Measurements from ENCODE around the gene CEP85. TPM values are rescaled to one million over a fixed set of nuclear protein-coding genes. Genes with fewer than 3 reads are reported as not detected.

The CEP85 gene
- total RNA-seq, 1 donor: 13.0 TPM

GRCh38 chr1:26280333-26281042 lies 46.5 kb downstream of the CEP85 start:
- peak overlapping the region; percentile 88 for H3K4me3 ChIP-seq (ENCODE audit: low read depth, low read length)
- TF ChIP-seq CTCF (IDR thresholded peaks at IDR 0.05; ENCODE audit: insufficient read depth, low read depth, low read length): no peak
- peak; percentile 58 for DNase-seq (ENCODE audit: low read depth)

- peak overlapping the region; percentile 88 for H3K4me3 ChIP-seq (ENCODE audit: low read depth, low read length)
- no peak for TF ChIP-seq CTCF (IDR thresholded peaks at IDR 0.05; ENCODE audit: insufficient read depth, low read depth, low read length)
- DNase-seq (ENCODE audit: low read depth): no peak
These were observed 47.3 kb downstream of the CEP85 start for GRCh38 chr1:26281091-26281958.

GRCh38 chr1:26281971-26282370 lies 48.0 kb downstream of the CEP85 start:
- peak; percentile 38 for DNase-seq (ENCODE audit: low read depth)
- TF ChIP-seq CTCF (IDR thresholded peaks at IDR 0.05; ENCODE audit: insufficient read depth, low read depth, low read length): no peak
- no peak overlapping the region for H3K4me3 ChIP-seq (ENCODE audit: low read depth, low read length)

GRCh38 chr1:26282401-26282918 lies 48.5 kb downstream of the CEP85 start:
- no peak for TF ChIP-seq CTCF (IDR thresholded peaks at IDR 0.05; ENCODE audit: insufficient read depth, low read depth, low read length)
- no peak for DNase-seq (ENCODE audit: low read depth)
- no peak overlapping the region for H3K4me3 ChIP-seq (ENCODE audit: low read depth, low read length)

GRCh38 chr1:26283279-26283853 lies 49.4 kb downstream of the CEP85 start:
- DNase-seq (ENCODE audit: low read depth): no peak
- no peak overlapping the region for H3K4me3 ChIP-seq (ENCODE audit: low read depth, low read length)
- TF ChIP-seq CTCF (IDR thresholded peaks at IDR 0.05; ENCODE audit: insufficient read depth, low read depth, low read length): no peak

- TF ChIP-seq CTCF (IDR thresholded peaks at IDR 0.05; ENCODE audit: insufficient read depth, low read depth, low read length): no peak
- DNase-seq (ENCODE audit: low read depth): no peak
- no peak overlapping the region for H3K4me3 ChIP-seq (ENCODE audit: low read depth, low read length)
These were observed 50.0 kb downstream of the CEP85 start for GRCh38 chr1:26283871-26284596.
